Measurements from ENCODE around the gene TRIM8. TPM values are rescaled to one million over a fixed set of nuclear protein-coding genes. Genes with fewer than 3 reads are reported as not detected.

The TRIM8 gene
- total and polyA plus RNA-seq, 2 of the 8 experiments (the other 6 are each of a cell fraction or from before 2014, with no cell fraction given): 24.9 to 38.8 TPM

DNA sequence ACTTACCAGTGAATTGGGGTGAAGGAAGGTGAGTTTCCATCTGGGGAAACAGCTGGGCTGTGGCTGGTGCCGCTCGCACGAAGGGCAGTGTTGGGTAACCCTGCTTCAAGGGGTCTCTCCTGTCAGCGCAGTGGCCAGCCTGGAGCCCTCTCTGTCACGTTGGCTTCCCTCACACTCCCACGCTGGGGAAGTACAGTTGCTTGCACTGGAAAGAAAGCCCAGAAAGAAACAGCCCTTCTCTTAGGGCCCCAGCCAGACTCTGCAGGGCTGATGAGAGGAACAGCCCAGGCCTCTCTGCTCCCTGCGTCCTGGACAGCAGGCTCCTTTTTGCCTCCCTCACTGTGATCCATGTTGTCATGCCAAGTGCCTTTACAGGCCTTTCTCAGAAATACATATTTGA, 40.3 kb upstream of the TRIM8 start:
- H3K27me3 ChIP-seq (replicated peaks in 1 of 4; ENCODE audit: control insufficient read depth in 3 of 4, extremely low read depth in 1 of 4, insufficient read depth in 3 of 4, low read length in 3 of 4): no peaks in the 10 kb centered on the region
- no peak overlapping the region for H4K8ac ChIP-seq (ENCODE audit: extremely low read depth, insufficient read depth, low read length)
- H4K91ac ChIP-seq (replicated peaks; ENCODE audit: insufficient read length, low read length): no peak overlapping the region
- no peak overlapping the region for H3K27ac ChIP-seq (ENCODE audit: low read depth, low read length)
- no peaks in the 10 kb centered on the region for H3K9me3 ChIP-seq (ENCODE audit: insufficient read depth in 2 of 2, low read depth in 1 of 2, low read length in 1 of 2)
- FAIRE-seq (no peak), DNase-seq (ENCODE audit: low read depth in 1 of 2, low spot score in 2 of 2) (no peak)
- no peak overlapping the region for H2BK12ac ChIP-seq (ENCODE audit: low read depth, low read length)
- no peaks in the 10 kb centered on the region for H3K79me1 ChIP-seq (ENCODE audit: low read depth, low read length)
- 88% methylated on average over 7 of the region's 7 CpGs; no CpG with 5 or more reads in 1 of the 2 experiments for WGBS, 2 experiments (ENCODE audit: extremely low coverage in 1 of 2, insufficient coverage in 1 of 2, insufficient read length in 1 of 2, insufficient replicate concordance in 2 of 2, low coverage in 1 of 2, low lambda C conversion rate in 2 of 2, missing lambda C conversion rate in 1 of 2)
- no peak overlapping the region for H3K14ac ChIP-seq (ENCODE audit: insufficient read length)
- H3K23me2 ChIP-seq (ENCODE audit: low read depth, low read length): no peaks in the 10 kb centered on the region
- no peak overlapping the region for H2AK5ac ChIP-seq (ENCODE audit: low read depth, low read length)
- H3K4me3 ChIP-seq (ENCODE audit: extremely low read depth in 1 of 4, insufficient read depth in 2 of 4, low read depth in 3 of 4, low read length in 4 of 4): no peak overlapping the region
- ChIA-PET POLR2A (ENCODE audit: partially characterized antibody) (interaction anchor here (1.6 kb wide), 1 partner anchor 40 kb away, joined by 4 read pairs; the partner anchor contains the start of gene TRIM8), CTCF (ENCODE audit: partially characterized antibody) (interaction anchor here (0.8 to 8.9 kb wide), 6 partner anchors 7 to 65 kb away, joined by 3 to 69 read pairs (median 4); no protein-coding TSS in a partner anchor)
- no peak overlapping the region for H2BK20ac ChIP-seq (ENCODE audit: low read length)
- no peak overlapping the region for H4K5ac ChIP-seq (ENCODE audit: insufficient read length, low read depth, low read length)
- no peak overlapping the region for H3K9ac ChIP-seq (replicated peaks in 1 of 4; ENCODE audit: extremely low read depth in 1 of 4, low read depth in 3 of 4, low read length in 3 of 4)
- peaks cover 0 to 1% of the 10 kb centered on the region in 2 experiments for H4K20me1 ChIP-seq (replicated peaks in 1 of 2; ENCODE audit: control insufficient read depth in 1 of 2, insufficient read depth in 2 of 2, low read length in 2 of 2)
- no peak overlapping the region for H2BK5ac ChIP-seq (ENCODE audit: low read depth, low read length)
- no peak overlapping the region for H3K4me2 ChIP-seq (ENCODE audit: insufficient read depth in 1 of 2, low read depth in 2 of 2, low read length in 2 of 2)
- H2AFZ ChIP-seq (ENCODE audit: low read length): no peak overlapping the region
- H3K4ac ChIP-seq (replicated peaks; ENCODE audit: insufficient read length, low read depth, low read length): no peak overlapping the region
- no peak overlapping the region for H2BK15ac ChIP-seq (ENCODE audit: low read length)
- H3K79me2 ChIP-seq (ENCODE audit: control insufficient read depth in 1 of 2, insufficient read depth in 2 of 2, low read length in 2 of 2): no peaks in the 10 kb centered on the region
- TF ChIP-seq GABPA (IDR thresholded peaks at IDR 0.05; ENCODE audit: borderline replicate concordance, insufficient read depth, low read length) (no peak), SP4 (IDR thresholded peaks at IDR 0.05; ENCODE audit: low read length) (no peak), POU5F1 (IDR thresholded peaks at IDR 0.05; ENCODE audit: low read depth, low read length) (no peak), JUND (IDR thresholded peaks at IDR 0.05; ENCODE audit: low read length) (no peak), TBP (IDR thresholded peaks at IDR 0.05; ENCODE audit: low read depth, low read length) (no peak), SIX5 (IDR thresholded peaks at IDR 0.05; ENCODE audit: low read depth, low read length) (no peak), EZH2 (IDR thresholded peaks at IDR 0.05; ENCODE audit: low read depth, low read length, severe bottlenecking) (no peak), SIN3A (conservative IDR thresholded peaks at IDR 0.05 in 1 of 2, IDR thresholded peaks at IDR 0.05 in 1 of 2; ENCODE audit: low read depth in 1 of 2, low read length in 2 of 2) (no peak), TAF1 (IDR thresholded peaks at IDR 0.05; ENCODE audit: low read depth, low read length) (no peak)
- no peaks in the 10 kb centered on the region for H3K4me1 ChIP-seq (replicated peaks in 1 of 4; ENCODE audit: control insufficient read depth in 3 of 4, insufficient read depth in 4 of 4, low read length in 3 of 4)
- no peaks in the 10 kb centered on the region for H3K36me3 ChIP-seq (ENCODE audit: control insufficient read depth in 2 of 4, insufficient read depth in 4 of 4, low read length in 3 of 4)
- no peak overlapping the region for H2BK120ac ChIP-seq (replicated peaks; ENCODE audit: low read depth, low read length)
- no peak overlapping the region for H3K18ac ChIP-seq (ENCODE audit: extremely low read depth, low read length)
- no peak overlapping the region for H3K56ac ChIP-seq (replicated peaks; ENCODE audit: insufficient read length, low read depth, low read length)
- H3K23ac ChIP-seq (ENCODE audit: insufficient read length): no peak overlapping the region
